GM23338 (cell line): ENCODE data around the gene RAB3GAP2.

ENCODE experiments used
- EZH2 ChIP-seq: fragments of 200-600 bp; sonication (generic); IDR thresholded peaks from one replicate; pipeline ENCODE4 v1.8.0; 2017; ENCODE audit warnings: antibody characterized with exemption, mild to moderate bottlenecking, low read depth; ENCODE audit not compliant: unreplicated experiment
- EZH2phosphoT487 ChIP-seq: fragments of 200-600 bp; sonication (generic); IDR thresholded peaks from one replicate; pipeline ENCODE4 v1.8.1; 2018; ENCODE audit warnings: antibody characterized with exemption; ENCODE audit not compliant: unreplicated experiment
- JUNB ChIP-seq: IDR thresholded peaks from one replicate; pipeline ENCODE4 v1.6.1; 2016; ENCODE audit warnings: antibody characterized with exemption; ENCODE audit not compliant: unreplicated experiment
- NANOG ChIP-seq: IDR thresholded peaks from 2 replicates; pipeline ENCODE4 v1.6.1; 2016; ENCODE audit warnings: antibody characterized with exemption, borderline replicate concordance
- POLR2AphosphoS5 ChIP-seq: IDR thresholded peaks from 2 replicates; pipeline ENCODE4 v1.6.1; 2016; ENCODE audit warnings: antibody characterized with exemption, low read depth
- STAT1 ChIP-seq: IDR thresholded peaks from one replicate; pipeline ENCODE4 v1.6.1; 2016; ENCODE audit warnings: antibody characterized with exemption; ENCODE audit not compliant: unreplicated experiment
- ZNF114 ChIP-seq: fragments of 250-450 bp; sonication (Bioruptor Pico); IDR thresholded peaks from 2 replicates; pipeline ENCODE4 v1.5.0; 2020; ENCODE audit warnings: mild to moderate bottlenecking, moderate library complexity
- TF ChIP-seq, protein P1 (sequence below), 2 experiments: fragments of 200-600 bp in 1 of 2; sonication (generic) in 1 of 2; conservative IDR thresholded peaks; 2 replicates each; pipeline versions ENCODE4 v1.5.1 to v1.6.1; 2016 to 2017; ENCODE audit warnings: antibody characterized with exemption in 2 of 2, low read depth in 2 of 2, mild to moderate bottlenecking in 2 of 2, moderate library complexity in 1 of 2
- TF ChIP-seq, protein P2 (sequence below): IDR thresholded peaks from one replicate; pipeline ENCODE4 v1.6.1; 2018; ENCODE audit warnings: antibody characterized with exemption; ENCODE audit not compliant: unreplicated experiment
- TF ChIP-seq, protein P3 (sequence below): IDR thresholded peaks from 2 replicates; pipeline ENCODE4 v1.6.1; 2016; ENCODE audit warnings: antibody characterized with exemption

DNA sequence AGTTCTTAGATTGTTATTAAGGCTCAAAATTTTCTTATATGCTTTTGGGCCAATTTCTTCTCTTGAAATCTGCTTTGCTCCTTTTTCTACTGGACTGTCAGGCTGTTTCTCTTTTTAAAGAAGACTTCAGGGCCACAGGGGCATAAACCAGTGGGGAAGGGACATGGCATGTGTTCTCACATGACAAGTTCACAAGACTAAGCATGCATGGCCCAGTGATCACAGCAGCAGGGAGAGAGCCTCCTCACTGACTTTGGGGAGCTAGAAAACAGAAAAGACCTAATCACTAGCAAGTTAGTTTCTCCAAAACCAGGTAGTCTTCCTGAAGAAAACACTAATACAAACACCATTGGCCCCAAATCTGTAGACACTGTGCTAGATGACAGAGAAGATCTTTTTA, 64.8 kb downstream of the RAB3GAP2 start:
- TF ChIP-seq EZH2 (no peak), EZH2phosphoT487 (no peak), POLR2AphosphoS5 (no peak), STAT1 (no peak), ZNF114 (CRISPR knock-in tag) (no peak), JUNB (no peak), NANOG (no peak)
- TF ChIP-seq, protein P1, sequence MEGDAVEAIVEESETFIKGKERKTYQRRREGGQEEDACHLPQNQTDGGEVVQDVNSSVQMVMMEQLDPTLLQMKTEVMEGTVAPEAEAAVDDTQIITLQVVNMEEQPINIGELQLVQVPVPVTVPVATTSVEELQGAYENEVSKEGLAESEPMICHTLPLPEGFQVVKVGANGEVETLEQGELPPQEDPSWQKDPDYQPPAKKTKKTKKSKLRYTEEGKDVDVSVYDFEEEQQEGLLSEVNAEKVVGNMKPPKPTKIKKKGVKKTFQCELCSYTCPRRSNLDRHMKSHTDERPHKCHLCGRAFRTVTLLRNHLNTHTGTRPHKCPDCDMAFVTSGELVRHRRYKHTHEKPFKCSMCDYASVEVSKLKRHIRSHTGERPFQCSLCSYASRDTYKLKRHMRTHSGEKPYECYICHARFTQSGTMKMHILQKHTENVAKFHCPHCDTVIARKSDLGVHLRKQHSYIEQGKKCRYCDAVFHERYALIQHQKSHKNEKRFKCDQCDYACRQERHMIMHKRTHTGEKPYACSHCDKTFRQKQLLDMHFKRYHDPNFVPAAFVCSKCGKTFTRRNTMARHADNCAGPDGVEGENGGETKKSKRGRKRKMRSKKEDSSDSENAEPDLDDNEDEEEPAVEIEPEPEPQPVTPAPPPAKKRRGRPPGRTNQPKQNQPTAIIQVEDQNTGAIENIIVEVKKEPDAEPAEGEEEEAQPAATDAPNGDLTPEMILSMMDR (conservative IDR thresholded peaks at IDR 0.05; ENCODE audit: low read depth in 2 of 2) = no peak
- TF ChIP-seq, protein P2, sequence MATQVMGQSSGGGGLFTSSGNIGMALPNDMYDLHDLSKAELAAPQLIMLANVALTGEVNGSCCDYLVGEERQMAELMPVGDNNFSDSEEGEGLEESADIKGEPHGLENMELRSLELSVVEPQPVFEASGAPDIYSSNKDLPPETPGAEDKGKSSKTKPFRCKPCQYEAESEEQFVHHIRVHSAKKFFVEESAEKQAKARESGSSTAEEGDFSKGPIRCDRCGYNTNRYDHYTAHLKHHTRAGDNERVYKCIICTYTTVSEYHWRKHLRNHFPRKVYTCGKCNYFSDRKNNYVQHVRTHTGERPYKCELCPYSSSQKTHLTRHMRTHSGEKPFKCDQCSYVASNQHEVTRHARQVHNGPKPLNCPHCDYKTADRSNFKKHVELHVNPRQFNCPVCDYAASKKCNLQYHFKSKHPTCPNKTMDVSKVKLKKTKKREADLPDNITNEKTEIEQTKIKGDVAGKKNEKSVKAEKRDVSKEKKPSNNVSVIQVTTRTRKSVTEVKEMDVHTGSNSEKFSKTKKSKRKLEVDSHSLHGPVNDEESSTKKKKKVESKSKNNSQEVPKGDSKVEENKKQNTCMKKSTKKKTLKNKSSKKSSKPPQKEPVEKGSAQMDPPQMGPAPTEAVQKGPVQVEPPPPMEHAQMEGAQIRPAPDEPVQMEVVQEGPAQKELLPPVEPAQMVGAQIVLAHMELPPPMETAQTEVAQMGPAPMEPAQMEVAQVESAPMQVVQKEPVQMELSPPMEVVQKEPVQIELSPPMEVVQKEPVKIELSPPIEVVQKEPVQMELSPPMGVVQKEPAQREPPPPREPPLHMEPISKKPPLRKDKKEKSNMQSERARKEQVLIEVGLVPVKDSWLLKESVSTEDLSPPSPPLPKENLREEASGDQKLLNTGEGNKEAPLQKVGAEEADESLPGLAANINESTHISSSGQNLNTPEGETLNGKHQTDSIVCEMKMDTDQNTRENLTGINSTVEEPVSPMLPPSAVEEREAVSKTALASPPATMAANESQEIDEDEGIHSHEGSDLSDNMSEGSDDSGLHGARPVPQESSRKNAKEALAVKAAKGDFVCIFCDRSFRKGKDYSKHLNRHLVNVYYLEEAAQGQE = no peak
- TF ChIP-seq, protein P3, sequence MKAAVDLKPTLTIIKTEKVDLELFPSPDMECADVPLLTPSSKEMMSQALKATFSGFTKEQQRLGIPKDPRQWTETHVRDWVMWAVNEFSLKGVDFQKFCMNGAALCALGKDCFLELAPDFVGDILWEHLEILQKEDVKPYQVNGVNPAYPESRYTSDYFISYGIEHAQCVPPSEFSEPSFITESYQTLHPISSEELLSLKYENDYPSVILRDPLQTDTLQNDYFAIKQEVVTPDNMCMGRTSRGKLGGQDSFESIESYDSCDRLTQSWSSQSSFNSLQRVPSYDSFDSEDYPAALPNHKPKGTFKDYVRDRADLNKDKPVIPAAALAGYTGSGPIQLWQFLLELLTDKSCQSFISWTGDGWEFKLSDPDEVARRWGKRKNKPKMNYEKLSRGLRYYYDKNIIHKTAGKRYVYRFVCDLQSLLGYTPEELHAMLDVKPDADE = no peak
